Stimulated activated naive CD8-positive, alpha-beta T cell treated with anti-CD3 and anti-CD28 coated beads, Interleukin-15, amount 100 ng/mL, for 72 hours (primary cell): ENCODE results near the gene ANKRD33B.

Experiments
- ATAC-seq: fragments of 150-1000 bp; cut with Tn5 transposase; 2 replicates; pipeline ENCODE4 v1.10.0; 2021; ENCODE audit warnings: mild to moderate bottlenecking, moderate library complexity
- DNase-seq, 2 donors: peaks; one replicate each; pipeline ENCODE4 v3.0.0; 2021 to 2022
- H3K27ac Mint-ChIP-seq, 2 donors: one replicate each; pipeline ENCODE4 v1.8.0; 2022; ENCODE audit warnings: mild to moderate bottlenecking in 2 of 2, mixed read lengths in 2 of 2, moderate library complexity in 2 of 2
- H3K27me3 Mint-ChIP-seq: one replicate; pipeline ENCODE4 v1.8.0; 2022; ENCODE audit warnings: mixed read lengths
- H3K4me1 Mint-ChIP-seq: one replicate; pipeline ENCODE4 v1.8.0; 2022; ENCODE audit warnings: mild to moderate bottlenecking, mixed read lengths
- H3K4me3 Mint-ChIP-seq, 2 donors: one replicate each; pipeline ENCODE4 v1.8.0; 2022; ENCODE audit warnings: mild to moderate bottlenecking in 2 of 2, mixed read lengths in 2 of 2, moderate library complexity in 1 of 2
- H3K9me3 Mint-ChIP-seq, 2 donors: one replicate each; pipeline ENCODE4 v1.8.0; 2022; ENCODE audit warnings: mixed read lengths in 2 of 2

Gene ANKRD33B

DNA sequence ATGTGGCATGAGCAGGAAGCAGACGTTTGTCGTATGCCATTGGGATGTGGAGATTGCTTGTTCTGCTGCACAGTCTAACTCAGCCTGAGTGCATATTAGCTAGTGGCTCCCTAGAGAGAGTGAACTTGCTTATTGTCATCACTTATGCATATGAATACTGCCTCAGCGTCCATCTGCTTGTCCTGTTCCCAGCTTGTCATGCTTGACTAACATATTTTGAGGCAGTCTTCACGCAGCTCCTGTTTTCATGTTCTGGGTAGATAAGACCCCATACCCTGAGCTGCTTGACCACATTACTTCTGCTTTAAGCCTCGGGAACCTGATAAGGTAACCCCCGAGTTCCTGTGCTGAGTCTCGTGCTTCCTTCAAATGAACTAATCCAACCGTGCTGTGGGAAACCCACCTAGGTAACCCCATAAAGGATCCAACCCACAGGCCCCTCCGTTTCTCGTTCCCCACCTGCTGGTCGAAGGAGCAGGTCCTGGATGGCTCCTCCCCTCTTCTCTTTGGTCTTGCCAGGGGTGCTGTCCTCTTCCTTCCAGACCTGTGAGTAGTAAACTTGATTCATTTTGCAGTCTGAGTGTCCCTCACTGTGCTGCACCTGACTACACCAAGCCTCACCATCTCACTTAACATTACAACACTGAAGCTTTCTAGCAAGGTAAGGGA is 25.0 kb downstream of the ANKRD33B start:
- Mint-ChIP-seq H3K4me1 (peaks cover 53% of the 10 kb centered on the region), H3K27ac (no peak overlapping the region), H3K9me3 (peaks cover 0 to 10% of the 10 kb centered on the region in 2 donors), H3K27me3 (peaks cover 56% of the 10 kb centered on the region), H3K4me3 (no peak overlapping the region)
- no peak for ATAC-seq
- DNase-seq = no peak

GRCh38 chr5:10590226-10590999 is 26.5 kb downstream of the ANKRD33B start:
- ATAC-seq (no peak), DNase-seq (no peak)
- H3K4me3 Mint-ChIP-seq = no peak overlapping the region
- peaks cover 50% of the 10 kb centered on the region for H3K4me1 Mint-ChIP-seq
- H3K9me3 Mint-ChIP-seq = peaks cover 0 to 10% of the 10 kb centered on the region in 2 donors
- peaks cover 55% of the 10 kb centered on the region for H3K27me3 Mint-ChIP-seq
- no peak overlapping the region for H3K27ac Mint-ChIP-seq

- Mint-ChIP-seq H3K27me3 (peaks cover 52% of the 10 kb centered on the region), H3K9me3 (peaks cover 0 to 10% of the 10 kb centered on the region in 2 donors), H3K27ac (no peak overlapping the region), H3K4me1 (peaks cover 50% of the 10 kb centered on the region), H3K4me3 (no peak overlapping the region)
- no peak for DNase-seq
- ATAC-seq = no peak
Measured at GRCh38 chr5:10591159-10591558, 27.3 kb downstream of the ANKRD33B start.

DNA sequence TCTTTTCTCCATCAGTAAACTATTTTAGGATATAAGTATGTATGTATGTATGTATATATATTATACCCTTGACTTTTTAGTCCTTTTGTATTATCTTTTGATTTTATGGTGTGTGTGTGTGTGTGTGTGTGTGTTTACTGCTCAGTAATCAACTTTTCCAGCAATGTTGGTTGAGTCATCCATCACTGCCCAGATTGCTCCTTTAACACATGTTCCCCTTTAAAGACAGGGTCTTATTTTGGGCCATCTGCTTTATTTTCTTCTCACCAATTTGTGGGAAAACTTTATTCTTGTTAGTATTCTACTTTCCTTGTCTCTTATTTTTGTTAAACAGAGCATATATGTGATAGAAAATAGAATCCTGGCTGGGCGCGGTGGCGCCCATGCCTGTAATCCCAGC is 28.1 kb downstream of the ANKRD33B start:
- Mint-ChIP-seq H3K27ac (no peak overlapping the region), H3K27me3 (peaks cover 52% of the 10 kb centered on the region), H3K9me3 (peaks cover 0 to 10% of the 10 kb centered on the region in 2 donors), H3K4me3 (no peak overlapping the region), H3K4me1 (peaks cover 52% of the 10 kb centered on the region)
- no peak for ATAC-seq
- DNase-seq = no peak

GRCh38 chr5:10592601-10593000 is 28.7 kb downstream of the ANKRD33B start:
- H3K27me3 Mint-ChIP-seq = peaks cover 52% of the 10 kb centered on the region
- ATAC-seq = no peak
- H3K4me3 Mint-ChIP-seq = no peak overlapping the region
- H3K9me3 Mint-ChIP-seq = peaks cover 0 to 10% of the 10 kb centered on the region in 2 donors
- no peak for DNase-seq
- H3K4me1 Mint-ChIP-seq = peaks cover 59% of the 10 kb centered on the region
- H3K27ac Mint-ChIP-seq = no peak overlapping the region

- ATAC-seq (no peak), DNase-seq (no peak)
- Mint-ChIP-seq H3K4me3 (no peak overlapping the region), H3K4me1 (peaks cover 63% of the 10 kb centered on the region), H3K27me3 (peaks cover 42% of the 10 kb centered on the region), H3K27ac (no peak overlapping the region), H3K9me3 (peaks cover 0 to 10% of the 10 kb centered on the region in 2 donors)
Measured at GRCh38 chr5:10593531-10594181, 29.8 kb downstream of the ANKRD33B start.

DNA sequence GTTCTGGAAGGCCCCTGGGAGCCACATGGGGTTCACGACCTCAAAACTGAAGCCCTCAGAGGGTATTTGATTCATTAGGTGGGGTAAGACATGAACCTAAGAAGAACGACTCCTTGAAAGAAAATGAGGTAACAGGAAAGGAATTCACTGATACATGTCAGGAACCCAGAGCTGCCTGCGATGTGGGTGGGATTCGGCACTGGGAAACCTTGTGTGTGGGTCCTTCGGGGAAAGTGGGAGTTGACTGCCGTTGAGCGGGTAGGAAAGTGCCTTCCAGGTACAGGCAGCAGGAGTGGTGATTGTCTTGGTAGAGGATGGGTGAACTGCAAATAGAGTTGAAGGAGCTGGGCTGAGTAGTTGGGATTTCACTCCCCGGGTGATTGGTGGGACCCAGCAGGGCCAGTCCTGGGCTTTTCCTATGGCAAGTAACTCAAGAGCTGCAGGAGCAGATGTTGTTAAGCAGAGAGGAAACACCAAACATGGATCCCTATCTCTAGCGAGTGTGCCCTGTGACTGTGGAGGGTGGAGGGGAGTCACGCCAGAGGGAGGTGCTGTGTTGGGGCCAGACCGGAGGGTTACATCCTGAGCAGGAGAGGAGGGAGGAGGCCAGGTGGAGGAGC is 30.8 kb downstream of the ANKRD33B start:
- Mint-ChIP-seq H3K4me3 (peak overlapping the region in 1 of 2 donors; percentile 11), H3K9me3 (peaks cover 0 to 6% of the 10 kb centered on the region in 2 donors), H3K27ac (no peak overlapping the region), H3K4me1 (peaks cover 54% of the 10 kb centered on the region), H3K27me3 (peaks cover 32% of the 10 kb centered on the region)
- peak; percentile 25 for ATAC-seq
- no peak for DNase-seq

DNA sequence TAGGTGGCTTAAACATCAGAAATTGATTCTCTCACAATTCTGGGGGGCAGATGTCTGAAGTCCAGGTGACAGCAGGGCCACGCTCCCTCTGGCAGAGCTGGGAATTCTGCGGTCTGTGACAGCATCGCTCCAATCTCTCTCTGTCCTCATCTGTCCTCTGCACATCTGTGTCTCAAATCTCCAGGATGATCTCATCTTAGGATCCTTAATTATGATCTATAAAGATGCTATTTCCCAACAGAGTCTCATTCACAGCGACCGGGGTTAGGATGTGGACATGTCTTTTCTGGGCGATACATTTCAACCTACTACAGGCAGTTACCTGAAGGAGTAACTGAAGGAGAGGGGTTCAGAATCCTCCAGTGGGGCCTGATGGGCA is 31.4 kb downstream of the ANKRD33B start:
- H3K4me3 Mint-ChIP-seq = no peak overlapping the region
- peak; percentile 42 for ATAC-seq
- no peak for DNase-seq
- H3K27ac Mint-ChIP-seq = no peak overlapping the region
- peaks cover 56% of the 10 kb centered on the region for H3K4me1 Mint-ChIP-seq
- no peaks in the 10 kb centered on the region for H3K9me3 Mint-ChIP-seq
- peaks cover 26% of the 10 kb centered on the region for H3K27me3 Mint-ChIP-seq

GRCh38 chr5:10595672-10596309 is 31.9 kb downstream of the ANKRD33B start:
- no peaks in the 10 kb centered on the region for H3K9me3 Mint-ChIP-seq
- peak overlapping the region; percentile 9 to 45 for H3K4me3 Mint-ChIP-seq
- peaks cover 22% of the 10 kb centered on the region for H3K27me3 Mint-ChIP-seq
- H3K4me1 Mint-ChIP-seq = peaks cover 60% of the 10 kb centered on the region
- no peak overlapping the region for H3K27ac Mint-ChIP-seq
- peak; percentile 80 for ATAC-seq
- DNase-seq = peak in 1 of 2 donors; percentile 49

DNA sequence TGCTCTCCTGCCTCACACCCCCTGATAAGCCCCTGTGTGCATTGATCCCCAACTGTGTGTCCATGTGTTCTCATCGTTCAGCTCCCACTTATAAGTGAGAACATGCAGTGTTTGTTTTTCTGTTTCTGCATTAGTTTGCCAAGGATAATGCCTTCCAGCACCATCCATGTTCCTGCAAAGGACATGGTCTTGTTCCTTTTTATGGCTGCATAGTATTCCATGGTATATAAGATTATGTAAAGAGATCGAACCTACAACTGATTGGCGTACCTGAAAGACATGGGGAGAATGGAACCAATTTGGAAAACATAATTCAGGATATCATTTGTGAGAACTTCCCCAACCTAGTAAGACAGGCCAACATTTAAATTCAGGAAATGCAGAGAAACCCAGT is 32.4 kb downstream of the ANKRD33B start:
- Mint-ChIP-seq H3K27ac (no peak overlapping the region), H3K4me1 (peaks cover 64% of the 10 kb centered on the region), H3K9me3 (no peaks in the 10 kb centered on the region), H3K4me3 (peak overlapping the region; percentile 9 to 45), H3K27me3 (peaks cover 22% of the 10 kb centered on the region)
- DNase-seq (no peak), ATAC-seq (no peak)

- H3K27ac Mint-ChIP-seq = no peak overlapping the region
- no peaks in the 10 kb centered on the region for H3K9me3 Mint-ChIP-seq
- H3K4me1 Mint-ChIP-seq = peaks cover 70% of the 10 kb centered on the region
- H3K27me3 Mint-ChIP-seq = peaks cover 22% of the 10 kb centered on the region
- DNase-seq (no peak), ATAC-seq (no peak)
- peak overlapping the region in 1 of 2 donors; percentile 7 for H3K4me3 Mint-ChIP-seq
Measured at GRCh38 chr5:10596886-10597451, 33.1 kb downstream of the ANKRD33B start.

GRCh38 chr5:10599113-10599512 is 35.2 kb downstream of the ANKRD33B start:
- Mint-ChIP-seq H3K4me3 (no peak overlapping the region), H3K4me1 (peaks cover 55% of the 10 kb centered on the region), H3K27ac (no peak overlapping the region), H3K27me3 (peaks cover 12% of the 10 kb centered on the region), H3K9me3 (no peaks in the 10 kb centered on the region)
- no peak for ATAC-seq
- DNase-seq = no peak

GRCh38 chr5:10599862-10600284 is 36.0 kb downstream of the ANKRD33B start:
- H3K27ac Mint-ChIP-seq = no peak overlapping the region

DNA sequence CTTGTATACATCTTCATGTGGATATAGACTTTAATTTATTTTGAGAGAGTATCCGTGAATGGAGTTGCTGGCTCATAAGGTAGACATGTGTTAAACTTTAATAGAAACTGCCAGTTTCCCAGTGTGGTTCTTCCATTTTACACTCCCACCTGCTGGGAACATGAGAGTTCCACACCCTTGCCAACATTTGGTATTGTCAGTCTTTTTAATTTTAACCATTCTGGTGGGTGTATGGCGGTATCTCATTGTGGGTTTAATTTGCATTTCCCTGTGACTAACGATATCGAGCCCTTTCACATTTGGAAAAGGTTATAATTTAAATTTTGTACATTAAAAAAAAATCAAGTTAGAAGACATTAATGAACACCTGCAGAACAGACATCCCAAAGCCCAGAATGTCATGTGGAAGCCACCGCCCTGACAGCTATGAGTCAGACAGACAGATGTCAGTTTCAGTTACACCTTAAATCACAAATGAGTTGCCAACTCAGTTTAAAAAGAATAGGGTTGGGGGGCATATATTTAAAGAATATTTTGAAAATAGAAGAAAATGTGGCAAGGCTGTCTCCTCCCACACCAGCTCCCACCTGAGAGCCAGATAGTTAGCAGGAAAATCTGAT is 36.9 kb downstream of the ANKRD33B start:
- H3K27ac Mint-ChIP-seq = no peak overlapping the region
- peak overlapping the region; percentile 22 to 77 for H3K4me3 Mint-ChIP-seq

More at GRCh38 chr5:10599862-10600284, 36.0 kb downstream of the ANKRD33B start:
- no peak for ATAC-seq
- peaks cover 5% of the 10 kb centered on the region for H3K27me3 Mint-ChIP-seq
- no peaks in the 10 kb centered on the region for H3K9me3 Mint-ChIP-seq
- peaks cover 49% of the 10 kb centered on the region for H3K4me1 Mint-ChIP-seq
- H3K4me3 Mint-ChIP-seq = no peak overlapping the region
- DNase-seq = no peak

More for the DNA sequence above, 36.9 kb downstream of the ANKRD33B start:
- ATAC-seq (peak; percentile 74), DNase-seq (no peak)
- Mint-ChIP-seq H3K27me3 (no peaks in the 10 kb centered on the region), H3K4me1 (peaks cover 40% of the 10 kb centered on the region), H3K9me3 (no peaks in the 10 kb centered on the region)
